Effector memory CD8-positive, alpha-beta T cell (primary cell): ENCODE results near the gene OR5D16.
"Not testable (repeated sequence)": the region's sequence is repeated elsewhere in the genome, so short reads cannot be mapped to it uniquely, and the experiment has no call there.

Experiments
- ATAC-seq: fragments of 150-1000 bp; cut with Tn5 transposase; replicated peaks from 2 replicates; pipeline ENCODE4 v1.10.0; 2021; ENCODE audit warnings: mild to moderate bottlenecking, moderate library complexity
- DNase-seq, 3 experiments: peaks; one replicate each; pipeline ENCODE4 v3.0.0; 2021
- H3K27ac Mint-ChIP-seq, 2 donors: one replicate each; pipeline ENCODE4 v1.8.0; 2022; ENCODE audit warnings: mild to moderate bottlenecking in 2 of 2, mixed read lengths in 2 of 2, moderate library complexity in 2 of 2
- H3K27me3 Mint-ChIP-seq, 2 donors: one replicate each; pipeline ENCODE4 v1.8.0; 2022; ENCODE audit warnings: mixed read lengths in 2 of 2
- H3K36me3 Mint-ChIP-seq: one replicate; pipeline ENCODE4 v1.8.0; 2022; ENCODE audit warnings: mild to moderate bottlenecking, moderate library complexity, mixed read lengths; ENCODE audit not compliant: insufficient read depth
- H3K4me1 Mint-ChIP-seq, 2 donors: one replicate each; pipeline ENCODE4 v1.8.0; 2022; ENCODE audit warnings: low read depth in 2 of 2, mixed read lengths in 2 of 2
- H3K4me3 Mint-ChIP-seq, 2 donors: one replicate each; pipeline ENCODE4 v1.8.0; 2022; ENCODE audit warnings: mild to moderate bottlenecking in 2 of 2, mixed read lengths in 2 of 2, moderate library complexity in 2 of 2
- H3K9me3 Mint-ChIP-seq, 2 donors: one replicate each; pipeline ENCODE4 v1.8.0; 2022; ENCODE audit warnings: mixed read lengths in 2 of 2
- total RNA-seq, 9 experiments: gene quantifications; one replicate each; lab custom pipeline; 2026; lab: John Stamatoyannopoulos, UW

The OR5D16 gene
- total RNA-seq = 0 reads per million in 9 experiments

- Mint-ChIP-seq H3K36me3 (no peaks in the 10 kb centered on the region), H3K27me3 (no peaks in the 10 kb centered on the region), H3K9me3 (peaks cover 6 to 10% of the 10 kb centered on the region in 2 donors), H3K4me3 (no peak within 1 kb of the TSS), H3K4me1 (no peaks in the 10 kb centered on the region), H3K27ac (no peak within 1 kb of the TSS)
- DNase-seq (no peak), ATAC-seq (no peak)
Observed at GRCh38 chr11:55838452-55838851, at the start of gene OR5D16. Gene OR5D16 (plus strand): TSS chr11:55838752. CDS start chr11:55838752, 0 bp downstream.

GRCh38 chr11:55791606-55792005, 46.9 kb upstream of the OR5D16 start:
- Mint-ChIP-seq H3K4me1 (no peaks in the 10 kb centered on the region), H3K27me3 (no peaks in the 10 kb centered on the region), H3K9me3 (peaks cover 7 to 22% of the 10 kb centered on the region in 2 donors), H3K27ac (no peak overlapping the region), H3K4me3 (no peak overlapping the region), H3K36me3 (no peaks in the 10 kb centered on the region)
- DNase-seq (no peak), ATAC-seq (no peak)

- H3K9me3 Mint-ChIP-seq = peaks cover 1 to 12% of the 10 kb centered on the region in 2 donors
- ATAC-seq (no peak), DNase-seq (no peak)
- H3K27me3 Mint-ChIP-seq = no peaks in the 10 kb centered on the region
- H3K4me1 Mint-ChIP-seq = no peaks in the 10 kb centered on the region
- H3K36me3 Mint-ChIP-seq = no peaks in the 10 kb centered on the region
- no peak overlapping the region for H3K4me3 Mint-ChIP-seq
- no peak overlapping the region for H3K27ac Mint-ChIP-seq
Observed at GRCh38 chr11:55793321-55793720, 45.2 kb upstream of the OR5D16 start.

- H3K4me3 Mint-ChIP-seq = no peak within 1 kb of the TSS
- no peak within 1 kb of the TSS for H3K27ac Mint-ChIP-seq
- peaks cover 14 to 20% of the 10 kb centered on the region in 2 donors for H3K9me3 Mint-ChIP-seq
- no peaks in the 10 kb centered on the region for H3K27me3 Mint-ChIP-seq
- H3K36me3 Mint-ChIP-seq = no peaks in the 10 kb centered on the region
- no peaks in the 10 kb centered on the region for H3K4me1 Mint-ChIP-seq
- DNase-seq (no peak), ATAC-seq (no peak)
Observed at GRCh38 chr11:55795256-55795655, 43.3 kb upstream of the OR5D16 start, which contains the start of gene OR5D14. Gene OR5D14 (plus strand): TSS chr11:55795556. CDS start chr11:55795556, 0 bp downstream.

GRCh38 chr11:55806248-55806647, 32.3 kb upstream of the OR5D16 start:
- Mint-ChIP-seq H3K27ac (no peak overlapping the region), H3K9me3 (peaks cover 1 to 35% of the 10 kb centered on the region in 2 donors), H3K27me3 (no peaks in the 10 kb centered on the region), H3K4me1 (no peaks in the 10 kb centered on the region), H3K4me3 (no peak overlapping the region), H3K36me3 (no peaks in the 10 kb centered on the region)
- DNase-seq (no peak), ATAC-seq (no peak)

GRCh38 chr11:55811067-55811466, 27.5 kb upstream of the OR5D16 start, which contains the start of gene OR5L1:
Gene OR5L1 (plus strand): TSS chr11:55811367. CDS start chr11:55811467, 100 bp downstream.
- no peak for DNase-seq
- no peaks in the 10 kb centered on the region for H3K27me3 Mint-ChIP-seq
- peaks cover 4% of the 10 kb centered on the region for H3K36me3 Mint-ChIP-seq
- H3K9me3 Mint-ChIP-seq = peaks cover 7 to 28% of the 10 kb centered on the region in 2 donors
- ATAC-seq = no peak
- H3K27ac Mint-ChIP-seq = no peak within 1 kb of the TSS
- H3K4me1 Mint-ChIP-seq = no peaks in the 10 kb centered on the region
- no peak within 1 kb of the TSS for H3K4me3 Mint-ChIP-seq

GRCh38 chr11:55819330-55819729, 19.2 kb upstream of the OR5D16 start, which contains the start of gene OR5D18:
Gene OR5D18 (plus strand): TSS chr11:55819630. CDS start chr11:55819630, 0 bp downstream.
- Mint-ChIP-seq H3K4me1 (no peaks in the 10 kb centered on the region), H3K36me3 (no peaks in the 10 kb centered on the region), H3K27ac (no peak within 1 kb of the TSS), H3K27me3 (no peaks in the 10 kb centered on the region), H3K4me3 (no peak within 1 kb of the TSS), H3K9me3 (peaks cover 13 to 15% of the 10 kb centered on the region in 2 donors)
- DNase-seq = no peak
- no peak for ATAC-seq

GRCh38 chr11:55826919-55827318, 11.6 kb upstream of the OR5D16 start, which contains the start of gene OR5L2:
Gene OR5L2 (plus strand): TSS chr11:55827219. CDS start chr11:55827219, 0 bp downstream.
- Mint-ChIP-seq H3K27ac (no peak within 1 kb of the TSS), H3K4me3 (no peak within 1 kb of the TSS), H3K4me1 (no peaks in the 10 kb centered on the region), H3K27me3 (no peaks in the 10 kb centered on the region), H3K9me3 (peaks cover 0 to 19% of the 10 kb centered on the region in 2 donors), H3K36me3 (no peaks in the 10 kb centered on the region)
- no peak for DNase-seq
- no peak for ATAC-seq

GRCh38 chr11:55847453-55847852, 8.9 kb downstream of the OR5D16 start:
- Mint-ChIP-seq H3K9me3 (peaks cover 5% of the 10 kb centered on the region in 2 donors), H3K27me3 (no peaks in the 10 kb centered on the region), H3K36me3 (no peaks in the 10 kb centered on the region), H3K27ac (no peak overlapping the region), H3K4me3 (no peak overlapping the region), H3K4me1 (no peaks in the 10 kb centered on the region)
- no peak for DNase-seq
- no peak for ATAC-seq

- H3K36me3 Mint-ChIP-seq = no peaks in the 10 kb centered on the region
- no peaks in the 10 kb centered on the region for H3K27me3 Mint-ChIP-seq
- DNase-seq (no peak), ATAC-seq (no peak)
- H3K27ac Mint-ChIP-seq = no peak overlapping the region
- no peak overlapping the region for H3K4me3 Mint-ChIP-seq
- no peaks in the 10 kb centered on the region for H3K4me1 Mint-ChIP-seq
- peaks cover 7 to 14% of the 10 kb centered on the region in 2 donors for H3K9me3 Mint-ChIP-seq
Observed at GRCh38 chr11:55849037-55849436, 10.5 kb downstream of the OR5D16 start.

GRCh38 chr11:55852141-55852540, 13.6 kb downstream of the OR5D16 start:
- Mint-ChIP-seq H3K27ac (no peak overlapping the region), H3K9me3 (peaks cover 12 to 18% of the 10 kb centered on the region in 2 donors), H3K27me3 (no peaks in the 10 kb centered on the region), H3K4me3 (no peak overlapping the region), H3K4me1 (no peaks in the 10 kb centered on the region), H3K36me3 (no peaks in the 10 kb centered on the region)
- ATAC-seq (no peak), DNase-seq (no peak)

GRCh38 chr11:55854704-55855103, 16.2 kb downstream of the OR5D16 start:
- ATAC-seq (no peak), DNase-seq (no peak)
- no peaks in the 10 kb centered on the region for H3K27me3 Mint-ChIP-seq
- no peak overlapping the region for H3K27ac Mint-ChIP-seq
- no peak overlapping the region for H3K4me3 Mint-ChIP-seq
- H3K4me1 Mint-ChIP-seq = no peaks in the 10 kb centered on the region
- H3K36me3 Mint-ChIP-seq = no peaks in the 10 kb centered on the region
- H3K9me3 Mint-ChIP-seq = peaks cover 9 to 18% of the 10 kb centered on the region in 2 donors

- H3K9me3 Mint-ChIP-seq = peaks cover 8 to 18% of the 10 kb centered on the region in 2 donors
- not testable (repeated sequence) for H3K36me3 Mint-ChIP-seq, ATAC-seq, DNase-seq, H3K27me3 Mint-ChIP-seq, H3K27ac Mint-ChIP-seq, H3K4me3 Mint-ChIP-seq, H3K4me1 Mint-ChIP-seq
Observed at GRCh38 chr11:55867354-55867753, 28.8 kb downstream of the OR5D16 start.

- not testable (repeated sequence) for H3K36me3 Mint-ChIP-seq, H3K27ac Mint-ChIP-seq, DNase-seq, ATAC-seq, H3K4me3 Mint-ChIP-seq, H3K27me3 Mint-ChIP-seq, H3K4me1 Mint-ChIP-seq
- peaks cover 7 to 21% of the 10 kb centered on the region in 2 donors for H3K9me3 Mint-ChIP-seq
Observed at GRCh38 chr11:55872731-55873130, 34.2 kb downstream of the OR5D16 start.
